Stimulated activated CD4-positive, alpha-beta T cell treated with anti-CD3 and anti-CD28 coated beads, Interleukin-12 subunit alpha, Interleukin-12 subunit beta, amount 100 ng/mL, for 24 hours (primary cell): ENCODE measurements around the gene RAB34.
A peak's percentile ranks its signal among the peaks of the same experiment; 100 is the strongest.
"Not testable (repeated sequence)": the region's sequence is repeated elsewhere in the genome, so short reads cannot be mapped to it uniquely, and the experiment has no call there.

Experiments
- DNase-seq, 2 experiments: peaks; one replicate each; pipeline ENCODE4 v3.0.0-alpha.2; 2020; ENCODE audit warnings: low read depth in 2 of 2

RAB34 gene

DNA sequence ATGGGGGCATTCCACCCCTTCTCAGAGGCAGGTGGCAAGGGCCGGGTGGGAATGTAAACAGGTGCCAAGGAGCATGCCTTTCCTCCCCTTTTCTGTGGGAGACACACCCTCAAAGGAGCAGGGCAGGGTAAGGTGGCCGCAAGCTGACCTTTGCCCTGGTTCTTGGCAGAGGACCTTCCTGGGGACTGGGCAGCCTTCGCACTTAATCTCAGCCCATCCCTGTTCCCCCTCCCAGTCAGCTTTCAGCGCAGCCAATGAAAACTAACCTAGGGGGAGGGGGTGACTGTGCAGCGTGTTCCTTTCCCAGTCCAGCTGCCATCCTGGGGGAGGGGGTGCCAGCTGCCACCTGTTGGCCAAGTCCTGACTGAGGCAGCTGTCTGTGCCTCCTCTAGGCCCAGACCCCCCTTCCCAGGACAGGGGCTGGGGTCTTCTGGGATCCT is 29.0 kb upstream of the RAB34 start:
- no peak for DNase-seq

DNA sequence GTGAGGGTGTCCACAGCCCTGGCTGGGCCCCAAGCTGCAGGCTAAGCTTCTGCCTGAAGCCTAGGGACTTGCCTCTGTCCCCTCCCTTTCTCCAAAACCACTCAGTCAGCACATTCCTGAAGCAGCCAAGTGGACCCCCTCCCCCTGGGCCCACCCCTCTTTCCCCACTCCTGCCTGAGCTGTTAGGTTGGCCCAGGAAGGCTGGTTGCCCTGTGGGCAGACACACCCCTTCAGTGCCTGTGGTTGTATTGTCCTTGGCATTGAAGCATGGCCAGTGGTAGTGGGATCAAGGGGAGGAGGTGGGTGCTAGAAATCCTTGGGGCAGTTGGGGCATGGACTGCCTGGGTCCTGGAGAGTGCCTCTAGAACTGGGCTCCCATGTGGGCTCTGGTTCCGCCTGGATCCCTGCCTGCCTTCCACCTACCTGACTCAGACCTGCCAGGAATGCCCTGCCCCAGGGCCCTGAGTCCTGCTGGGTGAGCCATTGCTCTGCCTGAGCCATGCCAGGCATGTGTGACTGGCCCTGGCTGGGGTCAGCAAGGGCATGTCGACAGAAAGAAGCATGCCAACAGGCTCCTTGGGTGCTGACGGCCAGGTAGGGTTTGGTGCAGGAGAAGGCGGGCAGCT is 28.2 kb upstream of the RAB34 start:
- DNase-seq = no peak

DNA sequence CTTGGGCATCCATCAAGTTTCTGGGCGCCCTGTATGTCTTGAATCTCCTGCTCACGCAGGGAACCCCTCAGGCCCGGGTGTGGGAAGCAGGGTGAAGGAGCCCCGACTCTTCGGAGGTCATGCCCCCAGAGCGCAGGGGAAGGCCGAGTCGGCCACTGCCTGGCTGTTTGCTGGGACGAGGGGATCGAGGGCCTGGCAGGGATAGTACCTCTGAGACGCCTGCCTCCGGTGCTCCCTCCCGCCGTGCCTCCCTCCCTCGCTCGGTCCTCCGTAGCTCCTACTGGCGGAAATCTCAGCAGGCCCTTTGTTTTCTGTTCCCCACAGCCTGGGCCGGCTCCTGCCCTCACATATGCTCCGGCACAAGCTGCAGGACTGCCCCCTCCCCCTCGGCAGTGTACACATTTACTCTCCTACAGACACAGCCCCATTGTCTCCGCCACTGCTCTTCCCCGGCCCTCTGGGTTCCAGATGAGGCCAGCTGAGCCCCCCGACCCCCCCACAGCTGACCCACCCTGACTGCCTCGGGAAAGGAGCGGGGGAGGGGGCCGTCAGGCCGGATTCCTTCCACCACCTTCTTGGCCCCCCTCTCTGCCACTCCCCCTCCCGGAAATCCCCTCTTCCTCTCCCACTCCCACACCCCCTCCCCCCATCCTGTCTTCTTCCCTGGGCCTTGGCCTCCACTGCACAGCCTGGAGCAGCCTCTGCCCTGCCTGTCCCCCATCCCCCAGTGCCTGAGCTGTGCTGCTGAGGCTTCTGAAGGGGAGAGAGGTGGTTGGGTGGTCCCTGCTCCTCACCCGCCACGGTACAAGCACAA is 27.5 kb upstream of the RAB34 start:
- no peak for DNase-seq

DNA sequence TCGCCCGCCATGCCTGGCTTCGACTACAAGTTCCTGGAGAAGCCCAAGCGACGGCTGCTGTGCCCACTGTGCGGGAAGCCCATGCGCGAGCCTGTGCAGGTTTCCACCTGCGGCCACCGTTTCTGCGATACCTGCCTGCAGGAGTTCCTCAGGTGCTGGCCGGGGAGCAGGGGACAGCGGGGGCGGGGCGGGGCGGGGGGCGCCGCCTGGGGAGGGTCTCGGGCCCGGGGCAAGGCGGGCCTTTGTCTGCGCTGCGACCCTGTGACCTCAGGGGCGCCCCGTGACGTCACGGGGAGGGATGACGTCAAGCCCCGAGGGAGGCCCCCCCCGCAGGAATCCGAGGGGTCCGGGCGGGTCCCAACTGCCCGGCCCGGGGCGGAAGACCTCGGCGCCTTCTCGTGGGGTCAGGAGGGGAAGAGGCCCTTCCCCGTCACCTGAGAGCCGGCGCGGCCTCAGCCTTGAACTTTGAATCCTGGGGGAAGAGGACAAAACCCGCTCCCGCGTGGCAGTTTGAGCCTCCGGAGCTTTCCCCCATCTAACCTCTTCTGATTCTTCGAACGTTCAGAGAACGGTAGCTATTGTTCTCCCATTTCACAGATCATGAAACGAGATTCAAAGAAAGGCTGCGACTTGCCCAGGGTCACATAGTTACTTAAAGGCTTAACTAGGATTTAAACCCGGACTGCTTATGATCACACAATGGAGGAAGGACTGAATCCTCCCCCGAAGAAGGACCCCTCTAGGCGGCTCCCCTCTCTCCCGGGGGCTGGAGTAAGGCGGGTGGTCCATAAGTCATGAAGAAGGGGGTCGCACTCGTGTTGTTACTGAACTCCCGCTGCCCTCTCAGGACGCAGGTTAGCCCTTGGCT is 26.7 kb upstream of the RAB34 start:
- peak in 1 of 2 experiments; percentile 63 for DNase-seq

DNA sequence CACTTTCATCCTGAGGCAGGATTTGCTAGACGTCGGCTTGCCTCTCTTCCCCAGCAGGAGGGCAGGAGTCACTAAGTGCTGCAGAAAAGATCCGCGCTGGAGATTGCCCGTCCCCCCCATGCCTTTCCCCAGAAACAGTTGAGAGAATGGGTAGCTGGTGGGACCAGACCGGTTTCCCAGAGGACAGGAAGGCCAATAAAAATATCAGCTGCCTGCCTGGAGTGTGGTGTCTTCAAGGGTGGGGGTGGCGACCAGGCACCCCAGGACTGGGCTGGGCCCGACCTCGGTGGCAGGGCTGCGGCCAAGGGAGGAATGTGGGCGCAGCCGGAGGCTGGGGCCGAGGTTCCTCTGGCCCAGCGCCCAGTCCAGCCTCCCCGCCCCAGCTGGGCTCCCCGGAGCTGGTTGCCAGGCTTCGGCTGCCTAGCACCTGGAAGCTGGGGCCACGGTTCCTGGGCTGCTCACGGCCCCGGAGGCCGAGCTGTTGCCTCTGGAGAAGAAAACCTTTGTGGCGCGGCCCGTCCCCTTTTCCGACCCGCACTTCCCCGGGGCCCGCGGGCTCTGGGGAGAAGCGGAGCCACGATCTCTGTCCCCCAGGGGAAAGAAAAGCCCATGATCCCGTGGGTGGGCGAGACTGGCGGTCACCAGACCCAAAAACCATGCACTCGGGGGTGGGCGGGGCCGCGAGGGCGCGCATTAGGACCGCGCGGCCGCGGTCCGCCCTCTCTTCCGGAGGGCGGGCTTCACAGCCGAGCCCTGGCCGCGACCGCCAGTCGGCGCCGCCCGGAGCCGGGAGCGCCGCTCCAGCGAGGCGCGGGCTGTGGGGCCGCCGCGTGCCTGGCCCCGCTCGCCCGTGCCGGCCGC is 25.8 kb upstream of the RAB34 start, which contains the start of gene TRAF4:
Gene TRAF4, plus strand, starts transcription at position 769 of the 861 bp plus-strand sequence. CDS start 102 bp downstream, outside the sequence.
- peak; percentile 57 to 83 for DNase-seq

DNA sequence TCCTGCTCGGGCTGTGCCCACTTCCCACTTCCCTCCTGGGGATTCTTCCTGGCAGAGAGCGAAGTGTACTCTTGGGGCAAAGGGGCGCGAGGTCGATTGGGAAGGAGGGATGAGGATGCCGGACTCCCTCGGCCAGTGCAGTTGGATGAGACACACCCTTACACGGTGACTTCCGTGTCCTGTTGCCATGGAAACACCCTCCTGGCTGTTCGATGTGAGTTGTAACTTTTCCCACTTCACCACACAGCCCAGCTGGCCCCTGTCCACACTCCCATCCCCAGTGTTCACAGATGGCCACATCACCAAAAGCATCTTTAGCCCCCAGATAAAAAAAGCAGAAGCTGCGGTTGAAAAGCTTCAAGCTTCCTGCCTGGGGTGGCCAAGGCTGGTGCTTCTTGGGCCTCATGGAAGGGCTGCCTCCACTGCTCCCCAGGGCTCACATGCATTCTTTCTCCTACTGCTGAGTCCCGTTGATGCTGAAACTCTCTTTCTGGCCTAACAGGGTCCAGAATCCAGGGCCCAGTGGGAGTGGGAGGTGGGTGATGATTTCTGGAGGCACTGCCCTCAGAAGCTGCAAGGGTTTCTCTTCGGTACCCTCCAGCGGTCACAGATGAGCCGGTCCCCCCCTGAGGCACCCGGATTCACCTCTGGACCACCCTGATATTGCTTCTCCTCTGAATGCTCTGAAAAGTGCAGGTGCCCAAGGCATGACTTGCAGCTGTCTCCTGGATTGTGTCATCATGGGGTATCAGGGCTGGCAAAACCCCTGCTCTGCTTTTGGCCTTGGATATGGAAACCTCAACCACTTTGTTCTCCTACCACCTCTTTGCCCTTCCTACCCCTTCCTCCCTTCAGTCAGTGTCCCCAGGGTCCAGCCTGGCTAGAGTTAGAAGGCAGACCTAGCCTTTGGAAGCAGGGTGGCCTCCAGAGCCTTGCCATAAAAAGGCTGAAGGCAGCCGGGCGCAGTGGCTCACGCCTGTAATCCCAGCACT is 24.0 kb upstream of the RAB34 start:
- no peak for DNase-seq

DNA sequence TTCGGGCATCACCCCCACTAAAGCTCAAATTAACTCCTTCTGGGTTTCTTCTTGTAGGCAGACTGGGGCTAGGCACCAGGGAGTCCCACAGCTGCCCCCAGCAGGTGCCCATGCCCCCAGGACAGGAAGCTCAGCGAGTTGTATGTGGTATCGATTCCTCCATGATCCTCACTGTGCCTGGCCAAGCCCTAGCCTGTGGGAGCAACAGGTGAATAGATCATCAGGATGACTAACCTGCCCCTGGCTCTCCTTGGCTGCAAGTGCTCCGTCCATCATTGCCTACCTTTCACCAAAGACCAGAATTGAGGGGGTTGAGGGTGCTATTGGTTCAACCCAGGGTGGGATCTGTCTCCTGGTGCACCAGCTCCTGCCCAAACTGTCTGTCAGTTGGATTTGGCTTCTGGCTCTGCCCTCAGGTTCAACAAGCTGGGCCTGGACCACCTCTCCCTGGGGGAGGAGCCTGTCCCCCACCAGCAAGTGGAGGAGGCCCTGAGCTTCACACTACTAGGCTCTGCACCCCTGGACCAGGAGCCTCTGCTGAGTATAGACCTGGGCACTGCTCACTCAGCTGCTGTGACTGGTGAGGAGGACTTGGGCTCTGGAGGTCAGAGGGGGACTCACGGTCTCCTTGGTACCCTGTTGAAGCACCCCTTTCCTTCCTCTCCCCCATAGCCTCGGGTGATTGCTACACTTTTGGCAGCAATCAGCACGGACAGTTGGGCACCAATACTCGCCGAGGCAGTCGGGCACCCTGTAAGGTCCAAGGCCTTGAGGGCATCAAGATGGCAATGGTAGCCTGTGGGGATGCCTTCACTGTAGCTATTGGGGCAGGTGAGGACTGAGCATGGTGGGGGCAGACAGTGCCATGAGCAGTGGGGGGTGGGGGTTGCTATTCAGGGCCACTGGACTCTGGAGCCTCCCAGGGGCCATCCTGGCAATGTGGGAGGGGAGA is 23.0 kb upstream of the RAB34 start:
- no peak for DNase-seq

DNA sequence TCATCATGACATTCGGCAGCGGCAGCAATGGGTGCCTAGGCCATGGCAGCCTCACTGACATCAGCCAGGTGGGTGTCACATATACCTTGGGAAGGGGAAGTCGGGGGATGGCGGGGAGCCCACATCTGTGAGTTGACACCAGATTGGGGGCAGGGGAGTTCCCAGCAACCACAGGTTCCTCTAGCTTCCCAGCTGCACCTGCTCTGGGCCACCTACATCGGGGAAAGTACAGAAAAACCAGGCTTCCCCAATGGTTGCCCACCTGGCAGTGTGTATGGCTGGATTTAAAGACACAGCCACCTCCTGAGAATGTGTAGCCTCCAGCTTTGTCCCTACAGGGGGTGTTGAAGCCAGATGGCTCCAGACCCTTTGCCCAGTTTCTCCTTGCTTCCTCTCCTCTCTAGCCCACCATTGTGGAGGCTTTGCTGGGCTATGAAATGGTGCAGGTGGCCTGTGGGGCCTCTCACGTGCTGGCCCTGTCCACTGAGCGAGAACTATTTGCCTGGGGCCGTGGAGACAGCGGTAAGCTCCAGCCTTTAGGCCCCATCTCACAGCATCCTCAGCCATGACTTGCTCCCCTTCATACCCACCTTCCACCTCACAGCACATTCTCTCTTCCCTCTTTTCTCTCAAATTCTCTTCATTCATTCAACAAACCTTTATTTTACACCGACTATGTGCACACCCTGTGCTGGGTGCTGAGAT is 21.2 kb upstream of the RAB34 start:
- DNase-seq = peak in 1 of 2 experiments; percentile 38

DNA sequence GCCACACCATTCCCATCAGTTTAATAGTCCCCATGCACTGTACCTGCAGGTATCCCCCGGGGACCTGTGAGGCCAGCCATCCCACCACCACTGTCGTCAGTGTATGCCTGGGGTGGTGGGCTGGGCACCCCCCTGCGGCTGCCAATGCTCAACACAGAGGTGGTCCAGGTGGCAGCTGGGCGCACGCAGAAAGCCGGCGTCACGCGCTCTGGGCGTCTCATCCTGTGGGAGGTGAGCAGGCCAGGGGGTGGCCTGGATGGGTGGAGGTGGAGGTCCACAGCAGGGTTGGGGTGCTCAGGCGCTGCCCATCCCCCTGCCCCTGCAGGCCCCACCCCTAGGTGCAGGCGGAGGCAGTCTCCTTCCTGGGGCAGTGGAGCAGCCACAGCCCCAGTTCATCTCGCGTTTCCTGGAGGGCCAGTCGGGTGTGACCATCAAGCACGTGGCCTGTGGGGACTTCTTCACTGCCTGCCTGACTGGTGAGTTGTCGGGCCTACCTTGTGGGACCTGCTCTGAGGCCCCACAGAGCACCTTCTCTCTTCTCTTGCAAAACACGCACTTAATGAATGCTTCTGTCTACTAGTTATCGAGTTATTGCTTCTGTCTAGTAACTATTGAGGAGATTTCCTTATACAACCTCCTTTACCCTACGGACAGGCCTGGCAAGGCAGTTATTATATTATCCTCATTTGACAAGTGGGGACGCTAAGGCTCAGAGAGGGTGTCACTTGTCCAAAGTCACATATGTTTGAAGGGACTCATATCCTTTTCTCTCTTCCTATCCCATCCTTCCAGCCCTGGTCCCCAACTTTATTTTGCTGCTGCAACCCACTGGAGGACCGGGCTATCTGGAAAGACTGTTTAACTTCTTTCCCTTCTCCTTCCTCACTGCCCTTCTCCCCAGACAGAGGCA is 20.4 kb upstream of the RAB34 start:
- DNase-seq = no peak

DNA sequence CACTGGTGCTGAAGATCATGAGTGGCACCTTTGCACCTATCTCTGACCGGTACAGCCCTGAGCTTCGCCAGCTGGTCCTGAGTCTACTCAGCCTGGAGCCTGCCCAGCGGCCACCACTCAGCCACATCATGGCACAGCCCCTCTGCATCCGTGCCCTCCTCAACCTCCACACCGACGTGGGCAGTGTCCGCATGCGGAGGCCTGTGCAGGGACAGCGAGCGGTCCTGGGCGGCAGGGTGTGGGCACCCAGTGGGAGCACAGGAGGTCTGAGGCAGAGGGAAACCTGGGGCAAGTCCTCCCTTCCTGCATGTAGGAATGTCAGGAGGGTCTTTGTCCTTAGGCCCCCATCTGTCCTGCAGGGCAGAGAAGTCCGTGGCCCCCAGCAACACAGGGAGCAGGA is 19.6 kb upstream of the RAB34 start:
- DNase-seq = no peak

DNA sequence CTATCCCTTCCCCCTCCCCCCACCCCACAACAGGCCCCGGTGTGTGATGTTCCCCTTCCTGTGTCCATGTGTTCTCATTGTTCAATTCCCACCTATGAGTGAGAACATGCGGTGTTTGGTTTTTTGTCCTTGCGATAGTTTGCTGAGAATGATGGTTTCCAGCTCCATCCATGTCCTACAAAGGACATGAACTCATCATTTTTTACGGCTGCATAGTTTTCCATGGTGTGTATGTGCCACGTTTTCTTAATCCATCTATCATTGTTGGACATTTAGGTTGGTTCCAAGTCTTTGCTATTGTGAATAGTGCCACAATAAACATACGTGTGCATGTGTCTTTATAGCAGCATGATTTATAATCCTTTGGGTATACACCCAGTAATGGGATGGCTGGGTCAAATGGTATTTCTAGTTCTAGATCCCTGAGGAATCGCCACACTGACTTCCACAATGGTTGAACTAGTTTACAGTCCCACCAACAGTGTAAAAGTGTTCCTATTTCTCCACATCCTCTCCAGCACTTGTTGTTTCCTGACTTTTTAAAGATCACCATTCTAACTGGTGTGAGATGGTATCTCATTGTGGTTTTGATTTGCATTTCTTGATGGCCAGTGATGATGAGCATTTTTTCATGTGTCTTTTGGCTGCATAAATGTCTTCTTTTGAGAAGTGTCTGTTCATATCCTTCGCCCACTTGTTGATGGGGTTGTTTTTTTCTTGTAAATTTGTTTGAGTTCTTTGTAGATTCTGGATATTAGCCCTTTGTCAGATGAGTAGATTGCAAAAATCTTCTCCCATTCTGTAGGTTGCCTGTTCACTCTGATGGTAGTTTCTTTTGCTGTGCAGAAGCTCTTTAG is 18.5 kb upstream of the RAB34 start:
- DNase-seq = not testable (repeated sequence)

DNA sequence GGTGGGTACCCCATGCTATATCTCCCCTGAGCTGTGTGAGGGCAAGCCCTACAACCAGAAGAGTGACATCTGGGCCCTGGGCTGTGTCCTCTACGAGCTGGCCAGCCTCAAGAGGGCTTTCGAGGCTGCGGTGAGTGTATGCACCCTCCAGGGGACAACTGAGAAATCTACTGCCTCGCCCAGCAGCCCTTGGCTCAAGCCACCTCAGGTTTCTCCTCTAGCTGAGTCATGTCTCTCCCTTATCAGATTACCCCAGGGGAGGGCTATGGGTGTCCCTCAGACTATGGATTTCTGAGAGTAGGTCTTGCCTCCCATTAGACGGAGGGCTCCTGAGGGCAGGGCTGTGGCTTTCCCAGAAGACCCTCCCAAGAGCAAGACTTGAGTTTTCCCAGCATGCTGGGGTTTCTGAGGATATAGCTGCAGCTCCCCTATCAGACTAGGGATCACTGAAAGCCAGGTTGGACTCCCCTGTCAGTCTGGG is 17.6 kb upstream of the RAB34 start:
- DNase-seq = no peak

DNA sequence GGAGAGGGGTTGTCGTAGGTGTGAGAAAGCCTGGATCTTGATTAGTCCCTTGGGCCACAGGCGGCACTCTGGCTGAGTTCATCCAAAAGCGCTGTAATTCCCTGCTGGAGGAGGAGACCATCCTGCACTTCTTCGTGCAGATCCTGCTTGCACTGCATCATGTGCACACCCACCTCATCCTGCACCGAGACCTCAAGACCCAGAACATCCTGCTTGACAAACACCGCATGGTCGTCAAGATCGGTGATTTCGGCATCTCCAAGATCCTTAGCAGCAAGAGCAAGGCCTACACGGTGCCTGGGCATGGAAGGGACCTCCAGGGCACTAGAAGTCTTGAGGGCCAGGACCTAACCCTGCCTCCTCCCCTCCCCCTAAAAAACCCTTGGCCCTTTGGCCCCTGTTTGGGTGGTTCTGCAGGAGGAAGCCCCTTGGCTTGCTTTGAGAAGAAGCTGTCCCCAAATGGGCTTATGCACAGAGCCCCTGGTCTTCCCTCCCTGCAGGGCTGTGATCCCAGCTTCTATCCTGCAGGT is 17.1 kb upstream of the RAB34 start:
- DNase-seq = no peak

DNA sequence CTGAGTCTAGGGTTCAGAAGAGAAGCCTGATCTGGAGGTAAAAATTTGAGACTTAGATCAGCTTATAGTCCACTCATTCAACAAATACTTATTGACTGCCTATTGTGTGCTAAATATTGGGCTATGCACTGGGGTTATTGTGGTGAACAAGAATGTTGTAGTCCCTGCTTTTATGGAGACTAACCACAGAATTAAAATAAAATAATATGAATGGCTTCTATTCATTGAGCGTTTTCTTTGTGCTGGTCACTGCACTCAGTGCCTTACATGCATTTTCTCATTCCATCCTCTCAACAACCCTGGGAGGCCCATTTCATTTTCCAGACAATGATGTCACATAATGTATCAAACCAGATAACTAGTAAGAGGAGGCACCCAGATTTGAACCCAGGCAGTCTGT is 15.7 kb upstream of the RAB34 start:
- no peak for DNase-seq

DNA sequence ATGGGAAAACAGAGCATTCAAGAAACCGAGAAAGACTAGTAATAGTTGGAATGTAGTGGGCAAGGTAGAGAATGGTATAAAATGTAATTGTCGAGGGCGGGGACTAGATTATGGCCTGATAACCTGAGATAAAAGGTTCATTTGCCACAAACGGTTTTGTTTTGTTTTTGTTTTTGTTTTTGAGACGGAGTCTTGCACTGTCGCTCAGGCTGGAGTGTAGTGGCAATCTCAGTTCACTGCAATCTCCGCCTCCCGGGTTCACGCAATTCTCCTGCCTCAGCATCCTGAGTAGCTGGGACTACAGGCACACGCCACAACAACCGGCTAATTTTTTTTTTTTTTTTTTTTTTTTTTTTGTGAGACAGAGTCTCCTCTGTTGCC is 12.3 kb upstream of the RAB34 start:
- no peak for DNase-seq
